Tibial artery (tissue), 4 donors: ENCODE data around the gene IL6R.

ENCODE experiments used
- DNase-seq, 2 donors: peaks; one replicate each; pipeline ENCODE4 v3.0.0-alpha.2; 2019
- H3K27ac ChIP-seq, 2 donors: fragments of 200-600 bp; sonication (generic) in 1 of 2; 1 replicate in 1 of 2; 2 replicates in 1 of 2; pipeline ENCODE4 v1.5.1; 2018 to 2019; ENCODE audit warnings: mild to moderate bottlenecking in 1 of 2
- H3K27me3 ChIP-seq, 2 donors: fragments of 200-600 bp; sonication (generic) in 1 of 2; one replicate each; pipeline versions ENCODE4 v1.5.1 to v1.6.0; 2016 to 2019
- H3K36me3 ChIP-seq, 3 donors: fragments of 200-600 bp; sonication (generic) in 2 of 3; one replicate each; pipeline ENCODE4 v1.5.1; 2016 to 2019; ENCODE audit warnings: mild to moderate bottlenecking in 2 of 3
- H3K4me1 ChIP-seq, 4 donors: fragments of 200-600 bp; sonication (generic) in 2 of 4; 1 replicate in 3 of 4; 2 replicates in 1 of 4; pipeline ENCODE4 v1.5.1; 2016 to 2019
- H3K4me3 ChIP-seq, 2 donors: fragments of 200-600 bp; sonication (generic) in 1 of 2; 1 replicate in 1 of 2; 2 replicates in 1 of 2; pipeline ENCODE4 v1.5.1; 2018 to 2019; ENCODE audit warnings: mild to moderate bottlenecking in 2 of 2
- H3K9me3 ChIP-seq, 3 donors: fragments of 200-600 bp; sonication (generic) in 1 of 3; one replicate each; pipeline ENCODE4 v1.5.1; 2016 to 2019
- CTCF ChIP-seq, 2 experiments: fragments of 200-600 bp in 1 of 2; fragments of 450-650 bp in 1 of 2; IDR thresholded peaks; one replicate each; pipeline ENCODE4 v1.5.1; 2017 to 2019; ENCODE audit warnings: antibody characterized with exemption in 2 of 2, mild to moderate bottlenecking in 1 of 2, moderate library complexity in 1 of 2
- intact Hi-C: fragments of 100-400 bp; cut with DNase I; formaldehyde crosslinking; loops from one replicate; pipeline ENCODE4 v1.15.0; 2023; ENCODE audit warnings: low total_unique reads

Gene IL6R

GRCh38 chr1:154416471-154417337 is 11.6 kb downstream of the IL6R start:
- peaks cover 8 to 60% (median 44%) of the 10 kb centered on the region in 4 donors for H3K4me1 ChIP-seq
- intact Hi-C loops = no loop called here

GRCh38 chr1:154417338-154417608 is 12.1 kb downstream of the IL6R start:
- no peak for DNase-seq
- TF ChIP-seq CTCF (IDR thresholded peaks at IDR 0.05) = no peak
- Histone ChIP-seq H3K36me3 (no peaks in the 10 kb centered on the region), H3K4me3 (no peak overlapping the region), H3K27ac (no peak overlapping the region), H3K9me3 (no peaks in the 10 kb centered on the region), H3K4me1 (peaks cover 8 to 66% (median 50%) of the 10 kb centered on the region in 4 donors), H3K27me3 (no peaks in the 10 kb centered on the region)
- intact Hi-C loops = no loop called here

More at GRCh38 chr1:154416471-154417337, 11.6 kb downstream of the IL6R start:
- TF ChIP-seq CTCF (IDR thresholded peaks at IDR 0.05) = no peak
- H3K27ac ChIP-seq = no peak overlapping the region
- DNase-seq = peak in 1 of 2 donors; percentile 54
- no peak overlapping the region for H3K4me3 ChIP-seq
- peaks cover 0 to 6% (median 0%) of the 10 kb centered on the region in 3 donors for H3K36me3 ChIP-seq
- H3K27me3 ChIP-seq = no peaks in the 10 kb centered on the region
- H3K9me3 ChIP-seq = no peaks in the 10 kb centered on the region

- peaks cover 8 to 76% (median 60%) of the 10 kb centered on the region in 4 donors for H3K4me1 ChIP-seq
- DNase-seq = peak; percentile 51 to 83
- no peak overlapping the region for H3K4me3 ChIP-seq
- TF ChIP-seq CTCF (IDR thresholded peaks at IDR 0.05) = no peak
- no peaks in the 10 kb centered on the region for H3K27me3 ChIP-seq
- no peaks in the 10 kb centered on the region for H3K9me3 ChIP-seq
- intact Hi-C loops = loop anchor here (1.0 kb wide), 1 partner anchor 10 kb away; no protein-coding TSS in a partner anchor
- H3K27ac ChIP-seq = peak overlapping the region; percentile 88 to 93
- no peaks in the 10 kb centered on the region for H3K36me3 ChIP-seq
These were observed 13.1 kb downstream of the IL6R start for GRCh38 chr1:154418062-154418921.

GRCh38 chr1:154418923-154419619 is 13.9 kb downstream of the IL6R start:
- H3K9me3 ChIP-seq = no peaks in the 10 kb centered on the region
- intact Hi-C loops = loop anchor here (1.0 kb wide), 1 partner anchor 11 kb away; no protein-coding TSS in a partner anchor
- H3K27ac ChIP-seq = peak overlapping the region; percentile 88 to 93
- H3K27me3 ChIP-seq = no peaks in the 10 kb centered on the region
- no peak for DNase-seq
- no peak for TF ChIP-seq CTCF (IDR thresholded peaks at IDR 0.05)
- peak overlapping the region in 1 of 2 donors; percentile 38 for H3K4me3 ChIP-seq
- peaks cover 8 to 81% (median 67%) of the 10 kb centered on the region in 4 donors for H3K4me1 ChIP-seq
- H3K36me3 ChIP-seq = no peaks in the 10 kb centered on the region
